Measurements from ENCODE around the gene PTGER2. TPM values are rescaled to one million over a fixed set of nuclear protein-coding genes. Genes with fewer than 3 reads are reported as not detected.

The PTGER2 gene
- total RNA-seq, 1 experiment from 2014 or later = 0.41 TPM

DNA sequence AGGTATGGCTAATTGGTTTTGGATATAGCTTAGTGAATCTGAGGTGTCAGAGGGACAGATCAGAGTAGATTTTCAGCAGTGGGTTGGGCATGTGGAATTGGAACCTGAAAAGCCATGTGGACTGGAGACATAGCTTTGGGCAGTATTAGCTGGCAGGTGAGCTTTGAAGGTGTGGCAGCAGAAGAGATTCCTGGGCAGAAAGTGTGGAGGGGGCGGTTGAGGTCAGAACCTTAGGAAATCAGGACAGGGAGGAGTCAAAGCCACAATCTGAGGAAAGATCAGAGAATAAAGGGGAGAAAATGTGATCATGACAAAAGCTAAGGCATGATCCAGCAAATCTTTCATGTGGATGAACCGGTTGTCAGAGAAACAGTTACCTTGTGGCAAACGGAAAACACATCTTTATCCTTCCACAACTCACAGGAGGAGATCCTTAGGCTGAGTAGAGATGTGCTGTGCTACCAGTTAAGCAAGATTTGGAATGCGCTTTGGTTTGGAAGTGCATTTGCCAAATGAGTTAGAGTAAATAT is 56.4 kb downstream of the PTGER2 start:
- TF ChIP-seq, protein P1, sequence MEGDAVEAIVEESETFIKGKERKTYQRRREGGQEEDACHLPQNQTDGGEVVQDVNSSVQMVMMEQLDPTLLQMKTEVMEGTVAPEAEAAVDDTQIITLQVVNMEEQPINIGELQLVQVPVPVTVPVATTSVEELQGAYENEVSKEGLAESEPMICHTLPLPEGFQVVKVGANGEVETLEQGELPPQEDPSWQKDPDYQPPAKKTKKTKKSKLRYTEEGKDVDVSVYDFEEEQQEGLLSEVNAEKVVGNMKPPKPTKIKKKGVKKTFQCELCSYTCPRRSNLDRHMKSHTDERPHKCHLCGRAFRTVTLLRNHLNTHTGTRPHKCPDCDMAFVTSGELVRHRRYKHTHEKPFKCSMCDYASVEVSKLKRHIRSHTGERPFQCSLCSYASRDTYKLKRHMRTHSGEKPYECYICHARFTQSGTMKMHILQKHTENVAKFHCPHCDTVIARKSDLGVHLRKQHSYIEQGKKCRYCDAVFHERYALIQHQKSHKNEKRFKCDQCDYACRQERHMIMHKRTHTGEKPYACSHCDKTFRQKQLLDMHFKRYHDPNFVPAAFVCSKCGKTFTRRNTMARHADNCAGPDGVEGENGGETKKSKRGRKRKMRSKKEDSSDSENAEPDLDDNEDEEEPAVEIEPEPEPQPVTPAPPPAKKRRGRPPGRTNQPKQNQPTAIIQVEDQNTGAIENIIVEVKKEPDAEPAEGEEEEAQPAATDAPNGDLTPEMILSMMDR (IDR thresholded peaks at IDR 0.05) = no peak
- TF ChIP-seq SIN3A (IDR thresholded peaks at IDR 0.05; ENCODE audit: borderline replicate concordance, insufficient read depth, low read depth, low read length) (no peak), TCF7L2 (IDR thresholded peaks at IDR 0.05; ENCODE audit: low read depth, low read length) (no peak), POLR2AphosphoS5 (IDR thresholded peaks at IDR 0.05; ENCODE audit: low read depth, low read length) (no peak)
- TF ChIP-seq, protein P2, sequence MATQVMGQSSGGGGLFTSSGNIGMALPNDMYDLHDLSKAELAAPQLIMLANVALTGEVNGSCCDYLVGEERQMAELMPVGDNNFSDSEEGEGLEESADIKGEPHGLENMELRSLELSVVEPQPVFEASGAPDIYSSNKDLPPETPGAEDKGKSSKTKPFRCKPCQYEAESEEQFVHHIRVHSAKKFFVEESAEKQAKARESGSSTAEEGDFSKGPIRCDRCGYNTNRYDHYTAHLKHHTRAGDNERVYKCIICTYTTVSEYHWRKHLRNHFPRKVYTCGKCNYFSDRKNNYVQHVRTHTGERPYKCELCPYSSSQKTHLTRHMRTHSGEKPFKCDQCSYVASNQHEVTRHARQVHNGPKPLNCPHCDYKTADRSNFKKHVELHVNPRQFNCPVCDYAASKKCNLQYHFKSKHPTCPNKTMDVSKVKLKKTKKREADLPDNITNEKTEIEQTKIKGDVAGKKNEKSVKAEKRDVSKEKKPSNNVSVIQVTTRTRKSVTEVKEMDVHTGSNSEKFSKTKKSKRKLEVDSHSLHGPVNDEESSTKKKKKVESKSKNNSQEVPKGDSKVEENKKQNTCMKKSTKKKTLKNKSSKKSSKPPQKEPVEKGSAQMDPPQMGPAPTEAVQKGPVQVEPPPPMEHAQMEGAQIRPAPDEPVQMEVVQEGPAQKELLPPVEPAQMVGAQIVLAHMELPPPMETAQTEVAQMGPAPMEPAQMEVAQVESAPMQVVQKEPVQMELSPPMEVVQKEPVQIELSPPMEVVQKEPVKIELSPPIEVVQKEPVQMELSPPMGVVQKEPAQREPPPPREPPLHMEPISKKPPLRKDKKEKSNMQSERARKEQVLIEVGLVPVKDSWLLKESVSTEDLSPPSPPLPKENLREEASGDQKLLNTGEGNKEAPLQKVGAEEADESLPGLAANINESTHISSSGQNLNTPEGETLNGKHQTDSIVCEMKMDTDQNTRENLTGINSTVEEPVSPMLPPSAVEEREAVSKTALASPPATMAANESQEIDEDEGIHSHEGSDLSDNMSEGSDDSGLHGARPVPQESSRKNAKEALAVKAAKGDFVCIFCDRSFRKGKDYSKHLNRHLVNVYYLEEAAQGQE (IDR thresholded peaks at IDR 0.05; ENCODE audit: insufficient read depth in 1 of 2, low read depth in 2 of 2, low read length in 1 of 2) = no peak
- POLR2A ChIA-PET = no interaction called here
- in situ Hi-C loops (cut with HindIII; ENCODE audit: low pct_unique_long_range_greater_than_20kb, low sequenced_read_pairs) = no loop called here
- no peak overlapping the region for H3K4me3 ChIP-seq (ENCODE audit: low read depth in 2 of 2, low read length in 2 of 2)
- H3K9me3 ChIP-seq (ENCODE audit: control insufficient read depth, insufficient read depth, low read depth, low read length) = no peaks in the 10 kb centered on the region
- intact Hi-C loops (cut with micrococcal nuclease; ENCODE audit: unreplicated experiment) = no loop called here
- CTCF ChIA-PET = no interaction called here
- no peak overlapping the region for H3K27ac ChIP-seq (ENCODE audit: low read length)
- no peak for DNase-seq (ENCODE audit: low read depth, low spot score)
- no peaks in the 10 kb centered on the region for H3K4me1 ChIP-seq (ENCODE audit: control insufficient read depth, insufficient read depth, low read length)
- no peaks in the 10 kb centered on the region for H3K27me3 ChIP-seq (ENCODE audit: control insufficient read depth, insufficient read depth, low read length)
- no peaks in the 10 kb centered on the region for H3K36me3 ChIP-seq (ENCODE audit: control insufficient read depth, insufficient read depth, low read length)
- ATAC-seq = no peak
- BruUV-seq (replicated peaks) = no TSS peak

DNA sequence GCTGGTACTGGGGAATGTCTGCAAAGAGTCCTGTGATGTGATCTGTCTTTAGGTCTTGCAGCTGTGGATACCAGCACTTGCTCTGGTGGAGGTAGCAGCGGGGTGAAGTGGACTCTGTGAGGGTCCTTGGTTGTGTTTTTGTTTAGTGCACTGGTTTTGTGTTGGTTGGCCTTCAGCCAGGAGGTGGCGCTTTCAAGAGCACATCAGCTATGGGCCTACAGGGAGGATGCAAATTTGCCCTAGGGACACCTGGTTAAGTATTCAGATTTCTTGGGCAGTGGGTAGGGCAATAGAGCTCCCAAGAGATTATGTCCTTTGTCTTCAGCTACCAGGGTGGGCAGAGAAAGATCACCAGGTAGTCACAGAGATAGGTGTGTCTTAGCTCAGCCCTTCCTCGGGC is 63.8 kb downstream of the PTGER2 start:
- in situ Hi-C loops (cut with HindIII; ENCODE audit: low pct_unique_long_range_greater_than_20kb, low sequenced_read_pairs) = no loop called here
- ATAC-seq (no peak), DNase-seq (ENCODE audit: low read depth, low spot score) (no peak)
- intact Hi-C loops (cut with micrococcal nuclease; ENCODE audit: unreplicated experiment) = no loop called here
- Histone ChIP-seq H3K27ac (ENCODE audit: low read length) (no peak overlapping the region), H3K4me3 (ENCODE audit: low read depth in 2 of 2, low read length in 2 of 2) (no peak overlapping the region), H3K9me3 (ENCODE audit: control insufficient read depth, insufficient read depth, low read depth, low read length) (no peaks in the 10 kb centered on the region), H3K36me3 (ENCODE audit: control insufficient read depth, insufficient read depth, low read length) (no peaks in the 10 kb centered on the region), H3K4me1 (ENCODE audit: control insufficient read depth, insufficient read depth, low read length) (no peaks in the 10 kb centered on the region), H3K27me3 (ENCODE audit: control insufficient read depth, insufficient read depth, low read length) (no peaks in the 10 kb centered on the region)
- TF ChIP-seq, protein P2 (IDR thresholded peaks at IDR 0.05; ENCODE audit: insufficient read depth in 1 of 2, low read depth in 2 of 2, low read length in 1 of 2) = no peak
- no peak for TF ChIP-seq SIN3A (IDR thresholded peaks at IDR 0.05; ENCODE audit: borderline replicate concordance, insufficient read depth, low read depth, low read length)
- no peak for TF ChIP-seq POLR2AphosphoS5 (IDR thresholded peaks at IDR 0.05; ENCODE audit: low read depth, low read length)
- no peak for TF ChIP-seq TCF7L2 (IDR thresholded peaks at IDR 0.05; ENCODE audit: low read depth, low read length)
- TF ChIP-seq, protein P1 (IDR thresholded peaks at IDR 0.05) = no peak
- no TSS peak for BruUV-seq (replicated peaks)
- CTCF ChIA-PET = no interaction called here
- POLR2A ChIA-PET = no interaction called here
